Gastroesophageal sphincter (tissue), 4 donors: ENCODE results near the gene CDC45. TPM values are rescaled to one million over a fixed set of nuclear protein-coding genes. Genes with fewer than 3 reads are reported as not detected.

Experiments
- ATAC-seq: fragments of 150-250 bp; one replicate; pipeline ENCODE4 v1.9.1; 2016; ENCODE audit warnings: mild to moderate bottlenecking, moderate library complexity
- H3K27ac ChIP-seq, 4 donors: fragments of 200-600 bp; sonication (generic) in 3 of 4; 1 replicate in 3 of 4; 2 replicates in 1 of 4; pipeline ENCODE4 v1.5.1; 2016 to 2019
- H3K27me3 ChIP-seq: fragments of 200-600 bp; sonication (generic); one replicate; pipeline ENCODE4 v1.5.1; 2019
- H3K36me3 ChIP-seq, 2 donors: fragments of 200-600 bp; sonication (generic); one replicate each; pipeline ENCODE4 v1.5.1; 2019; ENCODE audit warnings: control low read depth in 1 of 2
- H3K4me1 ChIP-seq, 3 donors: fragments of 200-600 bp; sonication (generic); 1 replicate in 2 of 3; 2 replicates in 1 of 3; pipeline ENCODE4 v1.5.1; 2016 to 2019; ENCODE audit warnings: control low read depth in 2 of 3
- H3K4me3 ChIP-seq, 2 donors: fragments of 200-600 bp; sonication (generic); one replicate each; pipeline ENCODE4 v1.5.1; 2019; ENCODE audit warnings: mild to moderate bottlenecking in 1 of 2, moderate library complexity in 1 of 2
- H3K9me3 ChIP-seq, 3 donors: fragments of 200-600 bp; sonication (generic); one replicate each; pipeline ENCODE4 v1.5.1; 2017 to 2019; ENCODE audit warnings: control low read depth in 2 of 3
- CTCF ChIP-seq, 4 experiments: fragments of 200-600 bp in 2 of 4; fragments of 450-650 bp in 2 of 4; sonication (generic) in 1 of 4; IDR thresholded peaks; one replicate each; pipeline ENCODE4 v1.5.1; 2017 to 2019; ENCODE audit warnings: antibody characterized with exemption in 4 of 4, mild to moderate bottlenecking in 2 of 4, moderate library complexity in 2 of 4
- EP300 ChIP-seq: sonication (generic); formaldehyde crosslinking; IDR thresholded peaks from one replicate; pipeline ENCODE4 v1.6.1; 2017; ENCODE audit warnings: antibody characterized with exemption, mild to moderate bottlenecking
- POLR2A ChIP-seq, 2 donors: fragments of 450-650 bp; IDR thresholded peaks; one replicate each; pipeline ENCODE4 v1.6.1; 2017; ENCODE audit warnings: antibody characterized with exemption in 2 of 2, mild to moderate bottlenecking in 2 of 2, moderate library complexity in 1 of 2
- POLR2AphosphoS5 ChIP-seq: sonication (generic); formaldehyde crosslinking; IDR thresholded peaks from one replicate; pipeline ENCODE4 v1.6.1; 2017; ENCODE audit warnings: antibody characterized with exemption
- WGBS, 2 donors: methylation state at CpG; one replicate each; pipeline ENCODE4 v1.1.5; 2018; ENCODE audit warnings: low coverage in 1 of 2; 5-methylcytosine and 5-hydroxymethylcytosine counted together
- total RNA-seq, 4 donors: library from RNA; depleted of rRNA; stranded (reverse); fragments of >200 nt; gene quantifications; one replicate each; pipeline ENCODE4 v1.1.0, GENCODE V29; 2016

CDC45 gene
- total RNA-seq, 4 donors from 2014 or later: 2.1 TPM; not detected in 3

GRCh38 chr22:19522190-19522880, 42.6 kb downstream of the CDC45 start:
- Histone ChIP-seq H3K27ac (peak overlapping the region in 3 of 4 donors; percentile 68 to 71 (median 70)), H3K9me3 (no peaks in the 10 kb centered on the region), H3K4me3 (peak overlapping the region; percentile 18 to 48), H3K36me3 (no peaks in the 10 kb centered on the region), H3K27me3 (peaks cover 59% of the 10 kb centered on the region), H3K4me1 (peaks cover 0 to 22% (median 0%) of the 10 kb centered on the region in 3 donors)
- TF ChIP-seq POLR2A (IDR thresholded peaks at IDR 0.05) (no peak), POLR2AphosphoS5 (no peak), CTCF (IDR thresholded peaks at IDR 0.05) (no peak), EP300 (no peak)
- WGBS, 2 donors: 56% methylated on average over 2 of the region's 16 CpGs; no CpG with 5 or more reads in 1 of the 2 donors
- ATAC-seq: no peak

GRCh38 chr22:19522881-19523239, 43.1 kb downstream of the CDC45 start:
- Histone ChIP-seq H3K9me3 (no peaks in the 10 kb centered on the region), H3K27ac (peak overlapping the region in 3 of 4 donors; percentile 68 to 71 (median 70)), H3K4me3 (peak overlapping the region; percentile 18 to 48), H3K27me3 (peaks cover 64% of the 10 kb centered on the region), H3K4me1 (peaks cover 0 to 22% (median 0%) of the 10 kb centered on the region in 3 donors), H3K36me3 (no peaks in the 10 kb centered on the region)
- TF ChIP-seq EP300 (no peak), CTCF (IDR thresholded peaks at IDR 0.05) (no peak), POLR2AphosphoS5 (no peak), POLR2A (IDR thresholded peaks at IDR 0.05) (no peak)
- no peak for ATAC-seq
- WGBS, 2 donors: no CpG with 5 or more reads among the region's 9 CpGs

DNA sequence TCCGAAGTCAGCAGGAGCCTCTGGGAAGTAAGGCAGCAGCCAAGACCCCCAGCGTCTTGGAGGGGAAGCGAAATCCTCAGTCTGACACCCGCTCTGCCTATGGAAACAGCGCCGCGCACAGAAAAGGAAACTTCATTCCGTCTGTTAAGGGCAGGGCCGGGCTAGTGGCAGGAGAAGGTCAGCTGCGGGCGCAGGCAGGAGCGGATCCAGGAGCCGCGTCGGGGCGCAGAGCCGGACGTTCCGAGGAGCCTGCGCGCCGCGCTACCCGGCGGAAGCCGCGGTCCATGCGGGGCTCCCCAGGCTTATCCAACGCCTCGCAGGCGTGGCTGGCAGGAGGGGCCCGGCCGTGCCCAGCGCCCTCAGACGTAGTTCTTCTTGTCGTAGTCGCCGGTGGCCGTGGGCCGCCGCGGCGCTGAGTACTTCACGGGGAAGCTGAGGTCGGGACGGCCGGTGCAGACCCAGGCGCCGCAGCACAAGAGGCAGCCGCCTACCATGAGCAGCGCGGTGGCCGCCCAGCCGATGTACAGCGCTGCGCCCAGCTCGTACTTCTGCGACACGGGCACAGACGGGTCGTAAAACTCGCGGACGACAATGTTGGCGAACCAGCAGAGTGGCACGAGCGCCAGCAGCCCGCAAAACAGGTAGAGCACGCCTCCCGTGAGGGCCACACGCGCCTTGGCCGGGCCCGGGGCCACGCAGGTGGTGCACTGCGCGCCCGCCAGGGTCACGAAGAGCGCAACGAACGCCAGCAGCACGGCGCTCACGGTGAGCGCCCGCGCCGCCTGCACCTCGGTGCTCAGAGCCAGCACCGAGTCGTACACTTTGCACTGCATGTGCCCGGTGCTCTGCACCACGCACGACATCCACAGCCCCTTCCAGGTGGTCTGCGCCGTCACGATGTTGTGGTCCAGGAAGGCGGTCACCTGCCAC, 43.8 kb downstream of the CDC45 start:
- Histone ChIP-seq H3K27ac (peak overlapping the region in 3 of 4 donors; percentile 68 to 71 (median 70)), H3K36me3 (no peaks in the 10 kb centered on the region), H3K4me1 (peaks cover 0 to 22% (median 0%) of the 10 kb centered on the region in 3 donors), H3K27me3 (peaks cover 71% of the 10 kb centered on the region), H3K4me3 (peak overlapping the region; percentile 4 to 48), H3K9me3 (no peaks in the 10 kb centered on the region)
- TF ChIP-seq CTCF (IDR thresholded peaks at IDR 0.05) (peak in 1 of 4 experiments; percentile 3), EP300 (no peak)
- WGBS, 2 donors: no CpG with 5 or more reads among the region's 99 CpGs
- no peak for ATAC-seq

DNA sequence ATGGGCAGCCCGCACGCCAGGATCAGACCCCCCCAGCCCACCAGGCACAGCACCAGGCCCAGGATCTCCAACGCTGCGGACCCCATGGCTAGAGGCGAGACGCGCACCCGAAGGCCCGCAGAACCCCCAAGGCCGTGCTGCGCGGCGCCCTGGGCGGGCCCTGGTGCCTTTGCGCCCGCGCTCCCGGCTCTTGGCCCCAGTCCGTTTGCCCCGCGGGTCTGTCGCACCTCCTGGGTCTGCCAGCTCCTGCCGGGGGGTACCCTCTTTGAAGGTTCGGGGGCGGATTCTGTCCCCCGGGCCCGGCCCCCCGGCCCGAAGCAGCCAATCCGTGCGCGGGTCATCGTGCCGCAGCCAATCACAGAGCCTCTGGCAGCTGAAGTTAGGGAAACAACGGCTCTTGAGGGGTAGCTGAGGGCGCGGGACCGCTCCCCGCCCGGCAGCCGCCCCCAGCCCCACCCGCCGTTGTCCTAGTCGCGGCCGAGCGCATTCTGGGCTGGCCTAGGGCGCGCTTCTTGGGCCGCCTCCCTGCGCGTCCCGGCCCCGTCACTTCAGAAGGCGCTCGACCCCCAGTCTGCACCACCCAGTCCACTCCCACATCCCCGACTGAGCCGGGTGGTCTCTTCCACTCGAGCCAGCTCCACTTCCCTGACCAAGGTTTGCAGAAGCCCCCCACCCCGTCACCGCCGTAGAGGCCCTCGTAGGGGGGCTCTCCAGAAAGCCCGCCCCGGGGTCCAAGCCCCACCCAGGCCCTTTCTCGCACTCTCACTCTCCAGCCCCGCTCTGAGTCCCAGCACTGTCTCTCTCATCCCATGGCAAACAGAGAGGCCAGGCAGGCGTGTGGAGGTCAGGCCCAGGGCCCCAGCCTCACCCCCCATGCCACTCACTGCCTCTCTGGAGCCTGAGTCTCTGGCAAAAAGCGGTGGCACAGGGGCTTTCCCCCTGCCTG, 44.7 kb downstream of the CDC45 start, which contains the start of gene CLDN5:
Gene CLDN5, minus strand, starts transcription at position 241 of the 946 bp plus-strand sequence. Its CDS starts 155 bp downstream, at position 86.
- TF ChIP-seq EP300 (no peak), POLR2A (IDR thresholded peaks at IDR 0.05) (peak; percentile 22 to 41)
- peak within 1 kb of the TSS in 3 of 4 donors; percentile 71 to 77 (median 72) for H3K27ac ChIP-seq
- H3K36me3 ChIP-seq: no peaks in the 10 kb centered on the region
- peaks cover 0 to 22% (median 0%) of the 10 kb centered on the region in 3 donors for H3K4me1 ChIP-seq
- peak; percentile 76 for ATAC-seq
- peaks cover 78% of the 10 kb centered on the region for H3K27me3 ChIP-seq
- H3K4me3 ChIP-seq: peak within 1 kb of the TSS; percentile 4 to 48
- 3% methylated on average over 13 of the region's 69 CpGs; no CpG with 5 or more reads in 1 of the 2 donors for WGBS, 2 donors
- no peaks in the 10 kb centered on the region for H3K9me3 ChIP-seq
